Stomach (tissue), 9 donors: ENCODE data around the gene ZC3H14. TPM values are rescaled to one million over a fixed set of nuclear protein-coding genes. Genes with fewer than 3 reads are reported as not detected.

Experiments used
- DNase-seq, 2 donors: peaks; one replicate each; pipeline versions ENCODE4 v3.0.0 to v3.0.0-alpha.2; 2013 to 2019
- H3K27ac ChIP-seq, 5 donors: fragments of 200-600 bp in 4 of 5; sonication (generic) in 4 of 5; one replicate each; pipeline ENCODE4 v1.5.1; 2013 to 2019; ENCODE audit warnings: mild to moderate bottlenecking in 1 of 5, moderate library complexity in 1 of 5
- H3K27me3 ChIP-seq, 3 donors: fragments of 200-600 bp; sonication (generic); one replicate each; pipeline ENCODE4 v1.5.1; 2017 to 2019; ENCODE audit warnings: mixed run types in 1 of 3
- H3K36me3 ChIP-seq, 4 donors: fragments of 200-600 bp; sonication (generic); 1 replicate in 3 of 4; 2 replicates in 1 of 4; pipeline ENCODE4 v1.5.1; 2016 to 2019
- H3K4me1 ChIP-seq, 4 donors: fragments of 200-600 bp; sonication (generic); one replicate each; pipeline ENCODE4 v1.5.1; 2016 to 2019
- H3K4me3 ChIP-seq, 4 donors: fragments of 200-600 bp; sonication (generic) in 3 of 4; one replicate each; pipeline ENCODE4 v1.5.1; 2016 to 2019; ENCODE audit warnings: mild to moderate bottlenecking in 1 of 4
- H3K9me3 ChIP-seq, 4 donors: fragments of 200-600 bp; sonication (generic); one replicate each; pipeline ENCODE4 v1.5.1; 2016 to 2019
- CTCF ChIP-seq, 7 experiments: fragments of 450-650 bp in 4 of 7; fragments of 200-600 bp in 3 of 7; sonication (generic) in 3 of 7; IDR thresholded peaks; one replicate each; pipeline ENCODE4 v1.5.1; 2016 to 2019; ENCODE audit warnings: antibody characterized with exemption in 7 of 7, control low read depth in 2 of 7, mild to moderate bottlenecking in 1 of 7
- EP300 ChIP-seq: sonication (generic); formaldehyde crosslinking; IDR thresholded peaks from one replicate; pipeline ENCODE4 v1.6.1; 2017; ENCODE audit warnings: antibody characterized with exemption
- POLR2A ChIP-seq, 4 donors: fragments of 450-650 bp; IDR thresholded peaks; one replicate each; pipeline ENCODE4 v1.6.1; 2016; ENCODE audit warnings: antibody characterized with exemption in 4 of 4, control low read depth in 2 of 4, mild to moderate bottlenecking in 1 of 4, moderate library complexity in 1 of 4
- POLR2AphosphoS5 ChIP-seq, 3 donors: sonication (generic); formaldehyde crosslinking; IDR thresholded peaks; one replicate each; pipeline ENCODE4 v1.6.1; 2016; ENCODE audit warnings: antibody characterized with exemption in 3 of 3
- WGBS, 5 donors: extraction: QIAGEN DNeasy Blood & Tissue Kit in 3 of 5; methylation state at CpG; one replicate each; pipeline versions ENCODE4 v1.1.5 to v1.1.7; 2013 to 2018; 5-methylcytosine and 5-hydroxymethylcytosine counted together
- intact Hi-C: fragments of 100-400 bp; cut with DNase I; formaldehyde crosslinking; loops from one replicate; pipeline ENCODE4 v1.15.1; 2023; ENCODE audit warnings: low total_unique reads
- polyA plus RNA-seq, 3 donors: library from polyadenylated mRNA; stranded (reverse); fragments of 200-250 nt; gene quantifications; one replicate each; pipeline ENCODE4 v1.2.3, GENCODE V29; 2013
- total RNA-seq, 5 donors: library from RNA; depleted of rRNA; stranded (reverse); fragments of >200 nt; gene quantifications; one replicate each; pipeline versions ENCODE4 v1.1.0 to v1.2.3, GENCODE V29; 2014 to 2016
- donor health status: healthy with polysubstance abuse.
- donor health status: Bipolar disorder and iron deficiency.
- donor health status: healthy.

Gene ZC3H14
- total and polyA plus RNA-seq, 8 donors, result 18.0 to 83.9 (median 62.2) TPM

- no peak overlapping the region for H3K4me3 ChIP-seq
- H3K27me3 ChIP-seq, result no peaks in the 10 kb centered on the region
- 0 to 67% (median 21%) methylated on average over 1 of the region's 1 CpG for WGBS, 5 donors
- no peak overlapping the region for H3K27ac ChIP-seq
- intact Hi-C loops, result no loop called here
- TF ChIP-seq EP300, result no peak
- TF ChIP-seq CTCF (IDR thresholded peaks at IDR 0.05), result no peak
- no peak for TF ChIP-seq POLR2AphosphoS5 (IDR thresholded peaks at IDR 0.05)
- TF ChIP-seq POLR2A (IDR thresholded peaks at IDR 0.05), result no peak
- peaks cover 21 to 93% (median 88%) of the 10 kb centered on the region in 4 donors for H3K36me3 ChIP-seq
- DNase-seq, result peak in 1 of 2 donors; percentile 53
- peaks cover 0 to 18% (median 0%) of the 10 kb centered on the region in 4 donors for H3K4me1 ChIP-seq
- H3K9me3 ChIP-seq, result no peaks in the 10 kb centered on the region
These were observed 29.2 kb downstream of the ZC3H14 start for GRCh38 chr14:88592031-88592430.

- Histone ChIP-seq H3K9me3 (no peaks in the 10 kb centered on the region), H3K27ac (no peak overlapping the region), H3K4me1 (peaks cover 0 to under 1% (median 0%) of the 10 kb centered on the region in 4 donors), H3K4me3 (no peak overlapping the region), H3K27me3 (no peaks in the 10 kb centered on the region), H3K36me3 (peaks cover 49 to 94% (median 93%) of the 10 kb centered on the region in 4 donors)
- intact Hi-C loops, result no loop called here
- no peak for TF ChIP-seq POLR2AphosphoS5 (IDR thresholded peaks at IDR 0.05)
- no peak for TF ChIP-seq CTCF (IDR thresholded peaks at IDR 0.05)
- no peak for TF ChIP-seq EP300
- no peak for TF ChIP-seq POLR2A (IDR thresholded peaks at IDR 0.05)
- no peak for DNase-seq
- WGBS, 5 donors, result 83 to 95% (median 86%) methylated on average over 4 of the region's 4 CpGs
These were observed 34.2 kb downstream of the ZC3H14 start for GRCh38 chr14:88597038-88597437.

- intact Hi-C loops, result no loop called here
- 92 to 97% (median 95%) methylated on average over 4 of the region's 4 CpGs for WGBS, 5 donors
- TF ChIP-seq CTCF (IDR thresholded peaks at IDR 0.05), result no peak
- Histone ChIP-seq H3K36me3 (peaks cover 50 to 98% (median 98%) of the 10 kb centered on the region in 4 donors), H3K4me1 (no peaks in the 10 kb centered on the region), H3K27me3 (no peaks in the 10 kb centered on the region), H3K9me3 (no peaks in the 10 kb centered on the region), H3K27ac (no peak overlapping the region), H3K4me3 (no peak overlapping the region)
- no peak for DNase-seq
These were observed 34.8 kb downstream of the ZC3H14 start for GRCh38 chr14:88597601-88598000.

- Histone ChIP-seq H3K9me3 (no peaks in the 10 kb centered on the region), H3K27me3 (no peaks in the 10 kb centered on the region), H3K27ac (no peak overlapping the region), H3K36me3 (peaks cover 56 to 100% (median 98%) of the 10 kb centered on the region in 4 donors), H3K4me1 (no peaks in the 10 kb centered on the region), H3K4me3 (no peak overlapping the region)
- 72 to 83% (median 75%) methylated on average over 2 of the region's 2 CpGs for WGBS, 5 donors
- intact Hi-C loops, result no loop called here
- no peak for TF ChIP-seq CTCF (IDR thresholded peaks at IDR 0.05)
- no peak for TF ChIP-seq POLR2AphosphoS5 (IDR thresholded peaks at IDR 0.05)
- no peak for TF ChIP-seq EP300
- no peak for TF ChIP-seq POLR2A (IDR thresholded peaks at IDR 0.05)
- no peak for DNase-seq
These were observed 35.3 kb downstream of the ZC3H14 start for GRCh38 chr14:88598097-88598675.
